Mesothelial cell of epicardium (in vitro differentiated cells): Measurements from ENCODE around the gene ITIH5. TPM values are rescaled to one million over a fixed set of nuclear protein-coding genes. Genes with fewer than 3 reads are reported as not detected.

Source experiments
- DNase-seq, 2 experiments: peaks; one replicate each; pipeline ENCODE4 v3.0.0; 2021; ENCODE audit warnings: low spot score in 2 of 2; ENCODE audit not compliant: unreplicated experiment in 2 of 2
- H3K27ac Mint-ChIP-seq: 2 replicates; pipeline ENCODE4 v1.8.0; 2021; ENCODE audit warnings: mixed read lengths
- H3K27me3 Mint-ChIP-seq: 2 replicates; pipeline ENCODE4 v1.8.0; 2021; ENCODE audit warnings: low read depth, mixed read lengths
- H3K36me3 Mint-ChIP-seq: 2 replicates; pipeline ENCODE4 v1.8.0; 2021; ENCODE audit warnings: mixed read lengths
- H3K4me1 Mint-ChIP-seq: 2 replicates; pipeline ENCODE4 v1.8.0; 2021; ENCODE audit warnings: mixed read lengths
- H3K4me3 Mint-ChIP-seq: 2 replicates; pipeline ENCODE4 v1.8.0; 2021; ENCODE audit warnings: mild to moderate bottlenecking, moderate library complexity, mixed read lengths
- H3K9me3 Mint-ChIP-seq: 2 replicates; pipeline ENCODE4 v1.8.0; 2021; ENCODE audit warnings: mixed read lengths
- total RNA-seq: library from RNA; stranded (reverse); gene quantifications from 3 replicates; pipeline ENCODE4 v1.2.1, GENCODE V29; 2021
- TF ChIP-seq, protein P1 (sequence below): fragments of 200-600 bp; sonication (generic); IDR thresholded peaks from one replicate; pipeline ENCODE4 v1.5.0; 2021; ENCODE audit warnings: antibody characterized with exemption; ENCODE audit not compliant: unreplicated experiment

Gene ITIH5
- total RNA-seq, 1 donor from 2014 or later, result 21.0 TPM

DNA sequence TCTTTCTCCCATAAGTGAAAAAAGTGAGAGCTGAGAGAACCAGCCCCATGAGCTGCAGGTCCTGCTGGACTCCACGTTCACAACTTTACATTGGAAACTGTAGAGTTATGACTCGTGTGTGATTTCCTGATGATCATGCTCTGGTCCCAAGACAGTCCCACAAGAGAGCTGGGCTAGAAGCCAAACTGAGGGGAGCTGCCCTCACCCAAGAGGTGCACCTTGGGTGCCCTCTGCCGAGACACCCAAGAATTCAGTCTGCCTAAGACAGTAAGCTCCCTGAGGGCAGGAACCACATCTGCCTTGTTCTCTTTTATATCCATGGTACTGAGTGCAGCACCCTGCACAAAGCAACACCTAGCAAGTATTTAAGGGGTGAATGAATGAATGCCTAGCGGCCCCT is 143.1 kb downstream of the ITIH5 start:
- TF ChIP-seq, protein P1, sequence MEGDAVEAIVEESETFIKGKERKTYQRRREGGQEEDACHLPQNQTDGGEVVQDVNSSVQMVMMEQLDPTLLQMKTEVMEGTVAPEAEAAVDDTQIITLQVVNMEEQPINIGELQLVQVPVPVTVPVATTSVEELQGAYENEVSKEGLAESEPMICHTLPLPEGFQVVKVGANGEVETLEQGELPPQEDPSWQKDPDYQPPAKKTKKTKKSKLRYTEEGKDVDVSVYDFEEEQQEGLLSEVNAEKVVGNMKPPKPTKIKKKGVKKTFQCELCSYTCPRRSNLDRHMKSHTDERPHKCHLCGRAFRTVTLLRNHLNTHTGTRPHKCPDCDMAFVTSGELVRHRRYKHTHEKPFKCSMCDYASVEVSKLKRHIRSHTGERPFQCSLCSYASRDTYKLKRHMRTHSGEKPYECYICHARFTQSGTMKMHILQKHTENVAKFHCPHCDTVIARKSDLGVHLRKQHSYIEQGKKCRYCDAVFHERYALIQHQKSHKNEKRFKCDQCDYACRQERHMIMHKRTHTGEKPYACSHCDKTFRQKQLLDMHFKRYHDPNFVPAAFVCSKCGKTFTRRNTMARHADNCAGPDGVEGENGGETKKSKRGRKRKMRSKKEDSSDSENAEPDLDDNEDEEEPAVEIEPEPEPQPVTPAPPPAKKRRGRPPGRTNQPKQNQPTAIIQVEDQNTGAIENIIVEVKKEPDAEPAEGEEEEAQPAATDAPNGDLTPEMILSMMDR, result no peak
- no peaks in the 10 kb centered on the region for H3K36me3 Mint-ChIP-seq
- DNase-seq, result no peak
- H3K4me1 Mint-ChIP-seq, result no peaks in the 10 kb centered on the region
- peaks cover 35% of the 10 kb centered on the region for H3K27me3 Mint-ChIP-seq
- no peaks in the 10 kb centered on the region for H3K9me3 Mint-ChIP-seq
- H3K27ac Mint-ChIP-seq, result no peak overlapping the region
- no peak overlapping the region for H3K4me3 Mint-ChIP-seq

DNA sequence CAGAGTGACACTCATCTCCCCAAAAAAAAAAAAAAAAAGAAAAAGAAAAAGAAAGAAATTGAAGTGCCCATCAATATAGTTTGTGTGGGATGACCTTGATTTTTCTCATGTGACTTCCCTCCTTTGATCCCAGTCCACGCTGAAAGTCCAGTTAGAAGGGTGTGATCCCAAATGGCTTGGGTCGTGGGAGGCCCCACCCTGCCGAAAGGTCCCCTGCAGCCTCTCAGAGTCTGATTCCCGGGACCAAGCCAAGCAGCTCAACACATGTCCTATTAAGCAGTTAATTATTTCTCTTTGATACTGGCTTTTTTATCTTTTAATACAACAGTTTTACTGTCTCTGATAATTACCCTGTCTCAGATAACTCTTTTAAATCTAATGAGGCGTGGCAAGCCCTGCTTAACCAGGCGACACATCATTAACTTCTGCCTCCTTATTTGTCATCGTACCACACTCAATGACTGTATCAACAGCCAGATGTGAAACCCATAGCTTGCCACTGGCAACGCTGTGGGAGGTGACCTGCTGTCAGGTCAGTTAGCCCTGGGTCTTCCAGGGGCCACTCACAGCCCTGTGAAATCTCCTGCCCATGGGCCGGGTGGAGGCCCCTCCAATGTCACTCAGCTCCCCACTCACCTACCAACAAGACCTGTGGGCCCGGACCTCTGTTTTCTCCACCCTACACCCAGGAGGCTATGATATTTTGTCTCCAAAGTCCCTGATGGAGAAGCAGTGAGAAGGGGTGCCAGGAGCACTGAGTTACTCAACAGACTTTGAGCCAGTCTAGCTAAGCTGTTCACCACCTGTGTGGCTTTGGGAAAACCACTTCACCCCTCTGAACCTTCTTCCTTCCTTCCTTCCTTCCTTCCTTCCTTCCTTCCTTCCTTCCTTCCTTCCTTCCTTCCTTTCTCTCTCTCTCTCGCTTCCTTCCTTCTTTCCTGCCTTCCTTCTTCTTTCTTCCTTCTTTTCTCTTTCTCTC is 146.0 kb downstream of the ITIH5 start:
- TF ChIP-seq, protein P1, result no peak
- no peak overlapping the region for H3K4me3 Mint-ChIP-seq
- H3K27ac Mint-ChIP-seq, result no peak overlapping the region
- H3K9me3 Mint-ChIP-seq, result no peaks in the 10 kb centered on the region
- H3K27me3 Mint-ChIP-seq, result peaks cover 30% of the 10 kb centered on the region
- H3K4me1 Mint-ChIP-seq, result no peaks in the 10 kb centered on the region
- no peaks in the 10 kb centered on the region for H3K36me3 Mint-ChIP-seq
- no peak for DNase-seq

DNA sequence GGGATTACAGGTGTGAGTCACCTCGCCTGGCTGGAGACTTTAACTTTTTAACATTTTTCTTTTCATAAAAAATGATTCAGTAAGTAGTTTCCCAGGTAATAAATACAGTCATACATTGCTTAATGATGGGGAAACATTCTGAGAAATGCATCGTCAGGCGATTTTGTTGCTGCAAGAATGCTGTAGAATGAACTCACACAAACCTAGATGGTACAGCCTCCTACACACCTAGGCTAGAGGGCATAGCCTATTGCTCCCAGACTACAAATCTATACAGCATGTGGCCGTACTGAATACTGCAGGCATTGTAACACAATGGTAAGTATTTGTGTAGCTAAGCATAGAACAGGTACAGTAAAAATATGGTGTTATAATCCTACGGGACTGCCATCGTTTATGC is 147.4 kb downstream of the ITIH5 start:
- Mint-ChIP-seq H3K9me3 (no peaks in the 10 kb centered on the region), H3K27me3 (peaks cover 35% of the 10 kb centered on the region), H3K27ac (no peak overlapping the region), H3K36me3 (no peaks in the 10 kb centered on the region), H3K4me3 (no peak overlapping the region), H3K4me1 (no peaks in the 10 kb centered on the region)
- no peak for DNase-seq
- TF ChIP-seq, protein P1, result no peak

DNA sequence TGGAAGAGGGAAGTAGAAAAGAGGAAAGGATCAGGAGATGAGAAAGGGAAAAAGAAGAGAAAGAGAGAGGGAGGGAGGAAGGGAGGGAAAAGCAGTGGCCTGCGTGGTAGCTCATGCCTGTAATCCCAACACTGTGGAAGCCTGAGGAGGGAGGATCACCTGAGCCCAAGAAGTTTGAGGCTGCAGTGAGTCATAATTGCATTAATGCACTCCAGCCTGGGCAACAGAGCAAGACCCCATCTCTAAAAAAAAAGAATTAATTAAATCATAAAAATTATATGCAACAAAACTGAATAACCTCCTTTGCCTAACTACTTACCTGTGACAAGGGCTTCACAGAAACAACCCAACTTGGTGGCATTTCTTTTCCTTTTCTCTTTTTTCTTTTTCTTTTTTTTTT is 148.1 kb downstream of the ITIH5 start:
- no peaks in the 10 kb centered on the region for H3K9me3 Mint-ChIP-seq
- H3K27me3 Mint-ChIP-seq, result peaks cover 30% of the 10 kb centered on the region
- no peak overlapping the region for H3K4me3 Mint-ChIP-seq
- TF ChIP-seq, protein P1, result no peak
- no peak overlapping the region for H3K27ac Mint-ChIP-seq
- H3K4me1 Mint-ChIP-seq, result no peaks in the 10 kb centered on the region
- no peak for DNase-seq
- H3K36me3 Mint-ChIP-seq, result no peaks in the 10 kb centered on the region

DNA sequence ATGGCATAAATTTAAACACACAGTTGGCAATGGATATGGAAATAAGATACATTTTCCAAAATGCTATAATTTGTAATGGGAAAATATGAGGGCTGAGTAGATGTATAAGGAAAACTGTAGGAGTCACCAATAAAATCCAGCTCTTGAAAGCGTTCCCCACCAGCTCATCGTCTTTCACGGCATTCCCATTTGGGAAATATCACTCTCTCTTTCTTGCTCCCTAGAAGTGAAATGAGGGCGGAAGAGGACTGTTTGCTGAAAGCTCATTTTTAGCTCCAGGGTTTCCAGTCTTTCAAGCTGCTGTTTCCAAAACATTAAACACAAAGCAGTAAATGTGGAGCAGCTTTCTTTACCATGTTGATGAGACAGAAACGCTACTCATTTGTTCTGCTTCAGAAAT is 151.3 kb downstream of the ITIH5 start:
- no peak for DNase-seq
- H3K27me3 Mint-ChIP-seq, result peaks cover 15% of the 10 kb centered on the region
- peaks cover 15% of the 10 kb centered on the region for H3K9me3 Mint-ChIP-seq
- H3K4me3 Mint-ChIP-seq, result no peak overlapping the region
- H3K36me3 Mint-ChIP-seq, result no peaks in the 10 kb centered on the region
- TF ChIP-seq, protein P1, result no peak
- H3K4me1 Mint-ChIP-seq, result no peaks in the 10 kb centered on the region
- no peak overlapping the region for H3K27ac Mint-ChIP-seq
